Muscle of leg (tissue), 11 donors: ENCODE measurements around the gene MED22. TPM values are rescaled to one million over a fixed set of nuclear protein-coding genes. Genes with fewer than 3 reads are reported as not detected.
A peak's percentile ranks its signal among the peaks of the same experiment; 100 is the strongest.
"Not testable (repeated sequence)": the region's sequence is repeated elsewhere in the genome, so short reads cannot be mapped to it uniquely, and the experiment has no call there.

Experiments
- DNase-seq: peaks from one replicate; pipeline ENCODE4 v3.0.0; 2013
- H3K27ac ChIP-seq: one replicate; pipeline ENCODE4 v1.5.1; 2013; ENCODE audit warnings: mild to moderate bottlenecking, low read length, control low read depth
- H3K27me3 ChIP-seq: one replicate; pipeline ENCODE4 v1.6.1; 2013; ENCODE audit warnings: low read length; ENCODE audit not compliant: control insufficient read depth, insufficient read depth
- H3K36me3 ChIP-seq: one replicate; pipeline ENCODE4 v1.6.1; 2013; ENCODE audit warnings: low read length; ENCODE audit not compliant: control insufficient read depth, insufficient read depth
- H3K4me1 ChIP-seq: one replicate; pipeline ENCODE4 v1.6.1; 2013; ENCODE audit warnings: low read length; ENCODE audit not compliant: control insufficient read depth, insufficient read depth
- H3K4me3 ChIP-seq: one replicate; pipeline ENCODE4 v1.5.1; 2013; ENCODE audit warnings: low read length, control low read depth
- H3K9me3 ChIP-seq: replicated peaks from 2 replicates; pipeline ENCODE4 v1.6.1; 2013; ENCODE audit warnings: low read depth, low read length; ENCODE audit not compliant: control insufficient read depth
- WGBS: methylation state at CpG from one replicate; pipeline ENCODE4 v1.1.5; 2013; ENCODE audit warnings: missing lambda C conversion rate; ENCODE audit not compliant: insufficient coverage; 5-methylcytosine and 5-hydroxymethylcytosine counted together
- polyA plus RNA-seq, 8 donors: library from polyadenylated mRNA; unstranded; fragments of 120-200 nt; gene quantifications; one replicate each; pipeline versions ENCODE4 v1.2.1 to v1.2.3, GENCODE V29; 2013; ENCODE audit warnings: inconsistent platforms in 1 of 8, low replicate concordance in 1 of 8; ENCODE audit not compliant: insufficient read length in 8 of 8, insufficient read depth in 1 of 8
- total RNA-seq: library from RNA; stranded (reverse); fragments of 120-200 nt; gene quantifications from one replicate; pipeline ENCODE4 v1.2.4, GENCODE V29; 2013

MED22 gene
- total and polyA plus RNA-seq, 9 donors = 22.7 to 29.0 (median 25.9) TPM

GRCh38 chr9:133309608-133310007 lies 38.3 kb downstream of the MED22 start:
- Histone ChIP-seq H3K4me1 (no peaks in the 10 kb centered on the region), H3K4me3 (no peak overlapping the region), H3K36me3 (no peaks in the 10 kb centered on the region), H3K27me3 (peaks cover 2% of the 10 kb centered on the region), H3K9me3 (no peaks in the 10 kb centered on the region), H3K27ac (no peak overlapping the region)
- 68% methylated on average over 3 of the region's 6 CpGs for WGBS
- no peak for DNase-seq

DNA sequence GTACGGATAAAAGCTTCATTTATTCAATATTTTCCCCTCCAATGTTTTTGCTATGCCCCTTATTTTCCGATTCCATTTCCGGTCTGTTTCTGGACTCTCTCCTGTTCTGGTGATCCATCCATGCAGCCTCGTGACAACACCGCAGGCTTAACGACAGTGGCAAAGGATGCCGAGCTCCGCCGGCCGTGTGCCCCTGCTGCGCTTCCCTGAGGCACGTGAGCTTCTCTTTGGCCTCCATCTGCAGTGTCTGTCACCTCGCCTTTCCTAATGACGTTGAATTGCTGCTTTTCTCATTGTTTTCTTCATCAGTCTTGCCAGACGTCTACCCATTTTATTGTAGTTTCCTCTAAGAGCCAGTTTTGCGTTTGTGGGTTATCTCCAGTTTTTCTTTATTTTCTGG lies 40.6 kb downstream of the MED22 start:
- no peak for DNase-seq
- no peak overlapping the region for H3K4me3 ChIP-seq
- no peaks in the 10 kb centered on the region for H3K4me1 ChIP-seq
- no peak overlapping the region for H3K27ac ChIP-seq
- H3K27me3 ChIP-seq = peaks cover 2% of the 10 kb centered on the region
- H3K36me3 ChIP-seq = no peaks in the 10 kb centered on the region
- H3K9me3 ChIP-seq = no peaks in the 10 kb centered on the region
- WGBS = 59% methylated on average over 13 of the region's 16 CpGs

- no peaks in the 10 kb centered on the region for H3K9me3 ChIP-seq
- DNase-seq = peak; percentile 82
- peaks cover 2% of the 10 kb centered on the region for H3K27me3 ChIP-seq
- 59% methylated on average over 28 of the region's 31 CpGs for WGBS
- no peaks in the 10 kb centered on the region for H3K4me1 ChIP-seq
- no peaks in the 10 kb centered on the region for H3K36me3 ChIP-seq
- H3K4me3 ChIP-seq = no peak overlapping the region
- H3K27ac ChIP-seq = no peak overlapping the region
Measured at GRCh38 chr9:133306242-133307204, 41.4 kb downstream of the MED22 start.

DNA sequence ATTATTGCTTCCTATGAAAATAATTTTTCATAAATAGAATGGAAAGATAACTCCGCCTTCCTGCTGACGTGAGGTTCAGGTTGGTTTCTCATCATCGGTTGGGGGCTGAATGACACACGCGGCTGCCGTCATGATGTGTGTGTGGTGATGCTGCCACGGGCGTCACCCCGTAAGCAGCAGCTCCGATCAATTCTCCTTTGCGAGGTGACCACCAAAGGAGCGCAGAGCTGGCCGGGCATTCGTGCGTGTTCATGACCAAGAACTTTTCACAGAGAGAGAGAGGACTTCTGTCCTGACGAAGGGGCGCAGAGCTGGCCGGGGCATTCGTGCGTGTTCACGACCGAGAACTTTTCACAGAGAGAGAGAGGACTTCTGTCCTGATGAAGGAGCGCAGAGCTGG lies 42.2 kb downstream of the MED22 start:
- Histone ChIP-seq H3K27me3 (peaks cover 4% of the 10 kb centered on the region), H3K36me3 (no peaks in the 10 kb centered on the region), H3K4me3 (no peak overlapping the region), H3K27ac (no peak overlapping the region), H3K4me1 (no peaks in the 10 kb centered on the region), H3K9me3 (no peaks in the 10 kb centered on the region)
- no peak for DNase-seq
- WGBS = 85% methylated on average over 23 of the region's 23 CpGs

GRCh38 chr9:133304477-133305377 lies 43.2 kb downstream of the MED22 start:
- DNase-seq = no peak
- 82% methylated on average over 34 of the region's 38 CpGs for WGBS
- no peak overlapping the region for H3K4me3 ChIP-seq
- H3K4me1 ChIP-seq = no peaks in the 10 kb centered on the region
- H3K36me3 ChIP-seq = no peaks in the 10 kb centered on the region
- H3K27me3 ChIP-seq = peaks cover 4% of the 10 kb centered on the region
- no peak overlapping the region for H3K27ac ChIP-seq
- no peaks in the 10 kb centered on the region for H3K9me3 ChIP-seq

GRCh38 chr9:133304158-133304470 lies 43.8 kb downstream of the MED22 start:
- H3K4me1 ChIP-seq = no peaks in the 10 kb centered on the region
- WGBS = 36% methylated on average over 12 of the region's 13 CpGs
- H3K4me3 ChIP-seq = no peak overlapping the region
- peaks cover 4% of the 10 kb centered on the region for H3K27me3 ChIP-seq
- no peak overlapping the region for H3K27ac ChIP-seq
- DNase-seq = no peak
- no peaks in the 10 kb centered on the region for H3K9me3 ChIP-seq
- no peaks in the 10 kb centered on the region for H3K36me3 ChIP-seq

GRCh38 chr9:133303266-133304157 lies 44.4 kb downstream of the MED22 start:
- no peaks in the 10 kb centered on the region for H3K9me3 ChIP-seq
- DNase-seq = no peak
- no peak overlapping the region for H3K27ac ChIP-seq
- H3K27me3 ChIP-seq = peaks cover 4% of the 10 kb centered on the region
- no peak overlapping the region for H3K4me3 ChIP-seq
- 67% methylated on average over 12 of the region's 26 CpGs for WGBS
- H3K4me1 ChIP-seq = no peaks in the 10 kb centered on the region
- H3K36me3 ChIP-seq = no peaks in the 10 kb centered on the region

DNA sequence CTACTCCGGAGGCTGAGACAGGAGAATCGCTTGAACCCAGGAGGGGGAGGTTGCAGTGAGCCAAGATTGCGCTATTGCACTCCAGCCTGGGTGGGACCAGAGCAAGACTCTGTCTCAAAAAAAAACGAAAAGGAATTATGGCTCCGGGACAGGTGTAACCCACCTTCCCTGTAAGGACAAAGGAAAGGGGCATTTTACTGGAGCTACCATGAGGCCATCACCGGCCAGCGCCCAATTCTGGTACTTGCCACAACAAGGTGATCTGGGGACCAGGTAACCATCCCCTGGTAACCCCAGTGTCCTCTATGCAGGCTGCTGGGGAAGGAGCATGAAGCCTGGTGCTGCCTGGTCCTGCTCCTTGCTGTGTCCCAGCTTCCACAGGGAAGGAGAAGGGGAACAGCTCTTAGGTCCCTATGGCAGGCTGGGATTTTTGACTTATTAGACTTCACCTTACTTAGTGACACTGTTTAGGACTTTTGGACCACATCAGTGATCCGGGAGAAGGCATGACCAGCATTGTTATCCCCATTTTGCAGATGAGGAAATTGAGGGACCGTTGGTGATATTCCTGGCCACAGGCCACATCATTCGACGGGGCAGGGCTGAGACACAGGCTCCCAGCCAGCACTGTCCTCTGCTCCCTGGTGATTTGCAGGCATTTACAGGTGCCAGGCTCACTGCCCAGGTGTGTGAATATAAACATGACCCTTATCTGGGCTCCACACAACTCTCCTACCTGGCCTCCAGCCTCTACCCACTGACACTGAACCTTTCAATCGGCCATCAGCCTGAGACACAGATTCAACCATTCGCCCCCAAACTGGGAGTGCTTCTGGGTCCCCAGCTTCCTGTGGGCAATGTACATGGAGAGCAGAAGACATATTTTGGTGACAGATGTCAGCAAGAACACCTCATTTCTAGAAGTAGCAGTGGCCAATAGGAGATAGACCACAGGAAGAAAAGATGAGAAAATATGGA lies 46.4 kb downstream of the MED22 start:
- 88% methylated on average over 9 of the region's 13 CpGs for WGBS
- Histone ChIP-seq H3K36me3 (no peaks in the 10 kb centered on the region), H3K4me3 (no peak overlapping the region), H3K4me1 (no peaks in the 10 kb centered on the region), H3K27me3 (peaks cover 4% of the 10 kb centered on the region), H3K9me3 (no peaks in the 10 kb centered on the region), H3K27ac (no peak overlapping the region)
- DNase-seq = no peak

DNA sequence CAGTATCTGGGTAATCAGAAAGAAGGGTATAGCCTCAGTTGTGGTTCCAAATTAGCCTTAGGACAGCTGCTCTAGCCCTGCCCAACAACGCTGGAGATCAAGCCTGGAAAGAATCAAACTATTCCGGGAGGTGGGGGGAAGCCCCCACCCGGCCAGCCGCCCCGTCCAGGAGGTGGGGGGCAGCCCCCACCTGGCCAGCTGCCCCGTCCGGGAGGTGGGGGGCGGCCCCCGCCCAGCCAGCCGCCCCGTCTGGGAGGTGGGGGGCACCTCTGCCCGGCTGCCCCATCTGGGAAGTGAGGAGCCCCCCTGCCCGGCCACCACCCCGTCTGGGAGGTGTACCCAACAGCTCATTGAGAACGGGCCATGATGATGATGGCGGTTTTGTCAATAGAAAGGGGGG lies 47.9 kb downstream of the MED22 start:
- DNase-seq, H3K36me3 ChIP-seq, H3K9me3 ChIP-seq, H3K27me3 ChIP-seq, H3K4me3 ChIP-seq, H3K27ac ChIP-seq, H3K4me1 ChIP-seq: not testable (repeated sequence)
- WGBS = 61% methylated on average over 9 of the region's 16 CpGs
